Stimulated activated naive CD8-positive, alpha-beta T cell treated with anti-CD3 and anti-CD28 coated beads, Interleukin-15, Interleukin-2, amounts not matched to agents 100 ng/mL and 50 ng/mL, for 24 hours (primary cell): ENCODE results near the gene AFAP1L2.

Experiments used
- H3K27ac Mint-ChIP-seq: one replicate; pipeline ENCODE4 v1.8.0; 2021; ENCODE audit warnings: mild to moderate bottlenecking, mixed read lengths
- H3K27me3 Mint-ChIP-seq: one replicate; pipeline ENCODE4 v1.8.0; 2021; ENCODE audit warnings: mixed read lengths
- H3K36me3 Mint-ChIP-seq: one replicate; pipeline ENCODE4 v1.8.0; 2021; ENCODE audit warnings: low read depth, mixed read lengths
- H3K4me1 Mint-ChIP-seq: one replicate; pipeline ENCODE4 v1.8.0; 2021; ENCODE audit warnings: low read depth, mixed read lengths
- H3K4me3 Mint-ChIP-seq: one replicate; pipeline ENCODE4 v1.8.0; 2021; ENCODE audit warnings: mild to moderate bottlenecking, mixed read lengths
- H3K9me3 Mint-ChIP-seq: one replicate; pipeline ENCODE4 v1.8.0; 2021; ENCODE audit warnings: mixed read lengths

The AFAP1L2 gene

GRCh38 chr10:114281006-114281405 lies 123.3 kb downstream of the AFAP1L2 start:
- Mint-ChIP-seq H3K9me3 (no peaks in the 10 kb centered on the region), H3K4me3 (no peak overlapping the region), H3K27ac (no peak overlapping the region), H3K4me1 (no peaks in the 10 kb centered on the region), H3K27me3 (no peaks in the 10 kb centered on the region), H3K36me3 (no peaks in the 10 kb centered on the region)

GRCh38 chr10:114279901-114280644 lies 124.2 kb downstream of the AFAP1L2 start:
- no peaks in the 10 kb centered on the region for H3K9me3 Mint-ChIP-seq
- no peaks in the 10 kb centered on the region for H3K27me3 Mint-ChIP-seq
- no peaks in the 10 kb centered on the region for H3K36me3 Mint-ChIP-seq
- H3K4me3 Mint-ChIP-seq, result no peak overlapping the region
- no peaks in the 10 kb centered on the region for H3K4me1 Mint-ChIP-seq
- no peak overlapping the region for H3K27ac Mint-ChIP-seq

GRCh38 chr10:114279289-114279688 lies 125.0 kb downstream of the AFAP1L2 start:
- H3K9me3 Mint-ChIP-seq, result no peaks in the 10 kb centered on the region
- H3K4me3 Mint-ChIP-seq, result no peak overlapping the region
- H3K27ac Mint-ChIP-seq, result no peak overlapping the region
- no peaks in the 10 kb centered on the region for H3K27me3 Mint-ChIP-seq
- H3K4me1 Mint-ChIP-seq, result no peaks in the 10 kb centered on the region
- H3K36me3 Mint-ChIP-seq, result no peaks in the 10 kb centered on the region

GRCh38 chr10:114278884-114279191 lies 125.5 kb downstream of the AFAP1L2 start:
- H3K36me3 Mint-ChIP-seq, result no peaks in the 10 kb centered on the region
- no peaks in the 10 kb centered on the region for H3K4me1 Mint-ChIP-seq
- H3K4me3 Mint-ChIP-seq, result no peak overlapping the region
- H3K9me3 Mint-ChIP-seq, result no peaks in the 10 kb centered on the region
- H3K27ac Mint-ChIP-seq, result no peak overlapping the region
- H3K27me3 Mint-ChIP-seq, result no peaks in the 10 kb centered on the region

- no peaks in the 10 kb centered on the region for H3K4me1 Mint-ChIP-seq
- H3K27me3 Mint-ChIP-seq, result peaks cover under 1% of the 10 kb centered on the region
- H3K27ac Mint-ChIP-seq, result no peak overlapping the region
- no peaks in the 10 kb centered on the region for H3K36me3 Mint-ChIP-seq
- no peak overlapping the region for H3K4me3 Mint-ChIP-seq
- no peaks in the 10 kb centered on the region for H3K9me3 Mint-ChIP-seq
These were observed 126.0 kb downstream of the AFAP1L2 start for GRCh38 chr10:114278140-114278883.

- no peaks in the 10 kb centered on the region for H3K9me3 Mint-ChIP-seq
- H3K36me3 Mint-ChIP-seq, result no peaks in the 10 kb centered on the region
- H3K27me3 Mint-ChIP-seq, result peaks cover 4% of the 10 kb centered on the region
- no peaks in the 10 kb centered on the region for H3K4me1 Mint-ChIP-seq
- no peak overlapping the region for H3K27ac Mint-ChIP-seq
- H3K4me3 Mint-ChIP-seq, result no peak overlapping the region
These were observed 127.6 kb downstream of the AFAP1L2 start for GRCh38 chr10:114276671-114277070.

GRCh38 chr10:114276066-114276465 lies 128.2 kb downstream of the AFAP1L2 start:
- no peak overlapping the region for H3K27ac Mint-ChIP-seq
- no peak overlapping the region for H3K4me3 Mint-ChIP-seq
- H3K36me3 Mint-ChIP-seq, result no peaks in the 10 kb centered on the region
- H3K27me3 Mint-ChIP-seq, result peaks cover 4% of the 10 kb centered on the region
- H3K9me3 Mint-ChIP-seq, result no peaks in the 10 kb centered on the region
- no peaks in the 10 kb centered on the region for H3K4me1 Mint-ChIP-seq

GRCh38 chr10:114274616-114275453 lies 129.5 kb downstream of the AFAP1L2 start:
- Mint-ChIP-seq H3K27ac (no peak overlapping the region), H3K36me3 (no peaks in the 10 kb centered on the region), H3K9me3 (no peaks in the 10 kb centered on the region), H3K4me3 (no peak overlapping the region), H3K27me3 (peaks cover 4% of the 10 kb centered on the region), H3K4me1 (no peaks in the 10 kb centered on the region)

- Mint-ChIP-seq H3K36me3 (no peaks in the 10 kb centered on the region), H3K9me3 (no peaks in the 10 kb centered on the region), H3K27me3 (peaks cover 4% of the 10 kb centered on the region), H3K4me1 (no peaks in the 10 kb centered on the region), H3K27ac (no peak overlapping the region), H3K4me3 (no peak overlapping the region)
These were observed 130.4 kb downstream of the AFAP1L2 start for GRCh38 chr10:114273910-114274309.

GRCh38 chr10:114272696-114273095 lies 131.6 kb downstream of the AFAP1L2 start:
- Mint-ChIP-seq H3K4me3 (no peak overlapping the region), H3K27me3 (peaks cover 4% of the 10 kb centered on the region), H3K4me1 (no peaks in the 10 kb centered on the region), H3K27ac (no peak overlapping the region), H3K9me3 (no peaks in the 10 kb centered on the region), H3K36me3 (no peaks in the 10 kb centered on the region)

- no peak overlapping the region for H3K27ac Mint-ChIP-seq
- no peaks in the 10 kb centered on the region for H3K9me3 Mint-ChIP-seq
- H3K4me1 Mint-ChIP-seq, result no peaks in the 10 kb centered on the region
- peaks cover 4% of the 10 kb centered on the region for H3K27me3 Mint-ChIP-seq
- no peak overlapping the region for H3K4me3 Mint-ChIP-seq
- H3K36me3 Mint-ChIP-seq, result no peaks in the 10 kb centered on the region
These were observed 132.5 kb downstream of the AFAP1L2 start for GRCh38 chr10:114271779-114272167.

GRCh38 chr10:114271075-114271778 lies 133.1 kb downstream of the AFAP1L2 start:
- no peak overlapping the region for H3K27ac Mint-ChIP-seq
- H3K36me3 Mint-ChIP-seq, result no peaks in the 10 kb centered on the region
- no peaks in the 10 kb centered on the region for H3K4me1 Mint-ChIP-seq
- H3K27me3 Mint-ChIP-seq, result peaks cover 4% of the 10 kb centered on the region
- no peaks in the 10 kb centered on the region for H3K9me3 Mint-ChIP-seq
- H3K4me3 Mint-ChIP-seq, result no peak overlapping the region

- no peaks in the 10 kb centered on the region for H3K4me1 Mint-ChIP-seq
- H3K27ac Mint-ChIP-seq, result no peak overlapping the region
- no peaks in the 10 kb centered on the region for H3K36me3 Mint-ChIP-seq
- H3K4me3 Mint-ChIP-seq, result no peak overlapping the region
- H3K27me3 Mint-ChIP-seq, result no peaks in the 10 kb centered on the region
- no peaks in the 10 kb centered on the region for H3K9me3 Mint-ChIP-seq
These were observed 137.8 kb downstream of the AFAP1L2 start for GRCh38 chr10:114266521-114266920.

- Mint-ChIP-seq H3K27ac (no peak overlapping the region), H3K9me3 (no peaks in the 10 kb centered on the region), H3K36me3 (no peaks in the 10 kb centered on the region), H3K27me3 (no peaks in the 10 kb centered on the region), H3K4me1 (no peaks in the 10 kb centered on the region), H3K4me3 (no peak overlapping the region)
These were observed 138.8 kb downstream of the AFAP1L2 start for GRCh38 chr10:114265392-114266053.
